Stimulated activated CD8-positive, alpha-beta memory T cell treated with anti-CD3 and anti-CD28 coated beads, Interleukin-12 subunit alpha, Interleukin-12 subunit beta, amount 100 ng/mL, for 24 hours (primary cell): ENCODE measurements around the gene USP1.

Source experiments
- DNase-seq: peaks from one replicate; pipeline ENCODE4 v3.0.0-alpha.2; 2020; ENCODE audit errors: extremely low read depth

Gene USP1

GRCh38 chr1:62426237-62426636 is 10.6 kb upstream of the USP1 start:
- no peak for DNase-seq

- DNase-seq = no peak
Measured at GRCh38 chr1:62426794-62427193, 10.1 kb upstream of the USP1 start.

- DNase-seq = no peak
Measured at GRCh38 chr1:62428351-62428750, 8.5 kb upstream of the USP1 start.

- DNase-seq = no peak
Measured at GRCh38 chr1:62429581-62429980, 7.3 kb upstream of the USP1 start.

- no peak for DNase-seq
Measured at GRCh38 chr1:62433861-62434617, 2.8 kb upstream of the USP1 start.

GRCh38 chr1:62434618-62435001 is 2.2 kb upstream of the USP1 start:
- DNase-seq = no peak

- DNase-seq = no peak
Measured at GRCh38 chr1:62435231-62436038, 1.4 kb upstream of the USP1 start.

GRCh38 chr1:62436039-62436465 is 797 bp upstream of the USP1 start:
- peak; percentile 90 for DNase-seq

- peak; percentile 5 for DNase-seq
Measured at GRCh38 chr1:62437273-62437940, 558 bp downstream of the USP1 start.

GRCh38 chr1:62438163-62438562 is 1.3 kb downstream of the USP1 start:
- no peak for DNase-seq

- DNase-seq = no peak
Measured at GRCh38 chr1:62439652-62440371, 3.0 kb downstream of the USP1 start.

GRCh38 chr1:62444701-62445100 is 7.9 kb downstream of the USP1 start:
- DNase-seq = no peak

GRCh38 chr1:62448221-62448933 is 11.5 kb downstream of the USP1 start:
- DNase-seq = no peak

- DNase-seq = no peak
Measured at GRCh38 chr1:62450301-62450700, 13.5 kb downstream of the USP1 start.

GRCh38 chr1:62452951-62453350 is 16.1 kb downstream of the USP1 start:
- no peak for DNase-seq

GRCh38 chr1:62457955-62458354 is 21.1 kb downstream of the USP1 start:
- no peak for DNase-seq

- no peak for DNase-seq
Measured at GRCh38 chr1:62462370-62462769, 25.5 kb downstream of the USP1 start.

- no peak for DNase-seq
Measured at GRCh38 chr1:62467092-62467491, 30.2 kb downstream of the USP1 start.

- no peak for DNase-seq
Measured at GRCh38 chr1:62476525-62477219, 39.8 kb downstream of the USP1 start.

GRCh38 chr1:62481681-62482080 is 44.8 kb downstream of the USP1 start:
- no peak for DNase-seq
